ENCODE results near the gene BICRAL.
A peak's percentile ranks its signal among the peaks of the same experiment; 100 is the strongest.

The BICRAL gene

DNA sequence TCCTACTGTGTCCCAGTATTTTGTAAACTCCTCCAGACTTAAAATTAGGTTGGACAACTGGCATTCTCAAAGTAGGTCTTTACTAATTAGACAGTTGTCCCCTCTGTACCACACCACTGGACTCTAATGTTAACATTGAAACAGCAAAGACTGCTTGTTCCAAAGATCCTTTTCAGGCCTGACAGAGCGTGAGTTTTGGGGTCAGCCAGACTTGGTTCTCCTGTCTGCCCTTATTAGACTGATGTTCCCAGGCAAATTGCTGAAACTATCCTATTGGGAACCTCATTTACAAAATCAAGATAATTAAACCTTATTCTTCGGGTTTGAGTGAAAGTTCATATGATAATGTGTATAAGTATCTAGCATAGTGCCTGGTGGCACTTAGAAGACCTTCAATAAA lies 3.7 kb upstream of the BICRAL start:
- no peak for DNase-seq (ENCODE audit: low read depth)
- H3K4me3 ChIP-seq (ENCODE audit: low read length), result no peak overlapping the region
- no peak for TF ChIP-seq CTCF (IDR thresholded peaks at IDR 0.05; ENCODE audit: insufficient read depth, low read depth, low read length, missing control alignments)

- DNase-seq (ENCODE audit: low read depth), result no peak
- H3K4me3 ChIP-seq (ENCODE audit: low read length), result no peak overlapping the region
- TF ChIP-seq CTCF (IDR thresholded peaks at IDR 0.05; ENCODE audit: insufficient read depth, low read depth, low read length, missing control alignments), result no peak
These were observed 2.3 kb upstream of the BICRAL start for GRCh38 chr6:42779521-42779920.

DNA sequence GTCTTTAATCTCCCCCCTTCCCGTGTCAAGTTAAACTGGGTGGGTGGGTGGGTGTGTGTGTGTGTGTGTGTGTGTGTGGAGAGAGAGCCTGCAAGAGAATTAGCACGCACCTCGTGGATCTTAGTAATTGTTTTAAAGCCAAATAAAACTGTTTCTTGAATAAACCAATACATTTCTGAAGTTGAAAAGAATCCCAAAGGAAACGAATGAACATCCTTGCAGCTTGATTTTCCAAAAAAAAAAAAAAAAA lies 381 bp upstream of the BICRAL start:
- peak overlapping the region; percentile 41 for H3K4me3 ChIP-seq (ENCODE audit: low read length)
- no peak for DNase-seq (ENCODE audit: low read depth)
- TF ChIP-seq CTCF (IDR thresholded peaks at IDR 0.05; ENCODE audit: insufficient read depth, low read depth, low read length, missing control alignments), result no peak

GRCh38 chr6:42782689-42783176 lies 881 bp downstream of the BICRAL start:
- peak; percentile 80 for DNase-seq (ENCODE audit: low read depth)
- peak overlapping the region; percentile 84 for H3K4me3 ChIP-seq (ENCODE audit: low read length)
- no peak for TF ChIP-seq CTCF (IDR thresholded peaks at IDR 0.05; ENCODE audit: insufficient read depth, low read depth, low read length, missing control alignments)

DNA sequence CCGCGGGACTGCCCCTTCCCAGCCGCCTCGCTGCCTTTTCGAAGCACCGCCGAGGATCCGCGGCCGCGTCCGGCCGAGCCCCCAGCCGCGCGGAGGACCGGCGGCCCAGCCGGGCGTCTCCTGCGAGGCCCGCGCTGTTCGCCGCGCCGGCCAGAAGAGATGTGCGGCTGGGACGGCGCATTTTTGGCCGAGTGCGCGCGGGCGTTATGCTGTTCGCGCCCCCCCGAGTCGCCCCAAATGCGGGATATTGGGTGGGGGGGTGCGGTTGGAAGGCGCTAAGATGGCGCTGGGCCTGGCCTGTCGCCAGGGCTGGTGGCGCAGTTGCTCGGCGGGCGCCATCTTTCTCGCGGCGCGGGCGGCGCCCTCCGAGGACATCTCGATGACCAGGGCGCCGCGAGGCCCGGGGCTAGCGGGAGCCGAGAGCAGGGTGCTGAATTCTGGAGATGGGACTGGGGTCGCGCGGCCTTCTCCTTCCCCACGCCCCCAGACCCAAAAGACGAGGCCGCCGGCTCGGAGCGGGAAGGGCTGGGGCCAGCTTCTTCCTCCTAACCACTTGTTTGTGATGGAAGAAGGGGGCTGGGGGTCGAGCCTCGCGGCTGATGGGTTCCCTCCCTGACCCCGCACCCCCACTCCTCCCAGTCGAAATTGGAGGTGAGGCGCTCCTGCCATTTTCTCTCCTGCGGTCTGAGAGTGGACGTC lies 1.5 kb downstream of the BICRAL start:
- TF ChIP-seq CTCF (IDR thresholded peaks at IDR 0.05; ENCODE audit: insufficient read depth, low read depth, low read length, missing control alignments), result no peak
- DNase-seq (ENCODE audit: low read depth), result peak; percentile 61

GRCh38 chr6:42783876-42784642 lies 2.2 kb downstream of the BICRAL start:
- no peak for TF ChIP-seq CTCF (IDR thresholded peaks at IDR 0.05; ENCODE audit: insufficient read depth, low read depth, low read length, missing control alignments)
- no peak for DNase-seq (ENCODE audit: low read depth)
- H3K4me3 ChIP-seq (ENCODE audit: low read length), result peak overlapping the region; percentile 84

More for the DNA sequence above, 1.5 kb downstream of the BICRAL start:
- H3K4me3 ChIP-seq (ENCODE audit: low read length), result peak overlapping the region; percentile 84
